ENCODE measurements around the gene CPAMD8.
A peak's percentile ranks its signal among the peaks of the same experiment; 100 is the strongest.
"Not testable (repeated sequence)": the region's sequence is repeated elsewhere in the genome, so short reads cannot be mapped to it uniquely, and the experiment has no call there.

CPAMD8 gene

GRCh38 chr19:16889883-16890460 lies 136.6 kb downstream of the CPAMD8 start:
- DNase-seq, result no peak

- DNase-seq, result peak; percentile 46
These were observed 137.2 kb downstream of the CPAMD8 start for GRCh38 chr19:16889366-16889882.

- peak; percentile 89 for DNase-seq
These were observed 137.8 kb downstream of the CPAMD8 start, which contains the start of gene F2RL3 for GRCh38 chr19:16888629-16889365. TSS of gene F2RL3 (plus strand) at chr19:16888999. CDS start at chr19:16889190, 191 bp downstream.

- peak; percentile 30 for DNase-seq
These were observed 139.0 kb downstream of the CPAMD8 start for GRCh38 chr19:16887353-16888265.

- no peak for DNase-seq
These were observed 140.2 kb downstream of the CPAMD8 start for GRCh38 chr19:16886305-16886880.

- peak; percentile 28 for DNase-seq
These were observed 141.4 kb downstream of the CPAMD8 start for GRCh38 chr19:16885166-16885565.

GRCh38 chr19:16883522-16883921 lies 143.1 kb downstream of the CPAMD8 start:
- no peak for DNase-seq

- DNase-seq, result peak; percentile 52
These were observed 144.5 kb downstream of the CPAMD8 start for GRCh38 chr19:16882146-16882545.

GRCh38 chr19:16880884-16881554 lies 145.6 kb downstream of the CPAMD8 start:
- DNase-seq, result no peak

- no peak for DNase-seq
These were observed 148.2 kb downstream of the CPAMD8 start for GRCh38 chr19:16878181-16878965.

GRCh38 chr19:16877581-16877980 lies 149.0 kb downstream of the CPAMD8 start:
- DNase-seq, result no peak

GRCh38 chr19:16876904-16877361 lies 149.7 kb downstream of the CPAMD8 start:
- no peak for DNase-seq

GRCh38 chr19:16875584-16876555 lies 150.7 kb downstream of the CPAMD8 start:
- no peak for DNase-seq

GRCh38 chr19:16874978-16875299 lies 151.7 kb downstream of the CPAMD8 start:
- not testable (repeated sequence) for DNase-seq

- no peak for DNase-seq
These were observed 152.2 kb downstream of the CPAMD8 start for GRCh38 chr19:16874250-16874977.

- DNase-seq, result no peak
These were observed 153.0 kb downstream of the CPAMD8 start for GRCh38 chr19:16873594-16873993.

GRCh38 chr19:16872728-16873127 lies 153.9 kb downstream of the CPAMD8 start:
- DNase-seq, result no peak

GRCh38 chr19:16871871-16872270 lies 154.7 kb downstream of the CPAMD8 start:
- DNase-seq, result no peak

- no peak for DNase-seq
These were observed 157.2 kb downstream of the CPAMD8 start for GRCh38 chr19:16869331-16869972.
